Measurements from ENCODE around the gene P4HA1.

Gene P4HA1

DNA sequence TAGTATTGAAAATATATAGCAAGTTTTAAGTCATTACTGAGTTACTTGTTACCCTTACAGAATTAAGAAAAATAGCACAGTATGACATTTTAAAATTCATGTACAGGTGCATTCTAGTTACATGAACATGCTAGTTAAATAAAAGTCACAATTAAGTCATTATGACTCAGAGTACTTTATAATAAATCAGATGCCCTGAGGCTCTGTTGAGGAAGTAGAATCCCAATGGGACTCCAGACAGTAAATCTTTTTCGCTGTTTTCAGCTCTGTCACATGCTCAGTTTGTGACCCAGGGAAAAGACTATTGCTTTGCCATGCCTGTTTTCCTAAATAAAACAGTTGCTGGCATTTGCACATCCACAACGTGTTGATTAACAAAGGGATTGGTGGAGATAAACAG is 34.6 kb upstream of the P4HA1 start:
- CTCF ChIA-PET: interaction anchor here (1.6 kb wide), 1 partner anchor 12 kb away, joined by 3 read pairs; no protein-coding TSS in a partner anchor
- POLR2A ChIA-PET: no interaction called here
- DNase-seq (ENCODE audit: extremely low spot score): no peak
- TF ChIP-seq, protein P1, sequence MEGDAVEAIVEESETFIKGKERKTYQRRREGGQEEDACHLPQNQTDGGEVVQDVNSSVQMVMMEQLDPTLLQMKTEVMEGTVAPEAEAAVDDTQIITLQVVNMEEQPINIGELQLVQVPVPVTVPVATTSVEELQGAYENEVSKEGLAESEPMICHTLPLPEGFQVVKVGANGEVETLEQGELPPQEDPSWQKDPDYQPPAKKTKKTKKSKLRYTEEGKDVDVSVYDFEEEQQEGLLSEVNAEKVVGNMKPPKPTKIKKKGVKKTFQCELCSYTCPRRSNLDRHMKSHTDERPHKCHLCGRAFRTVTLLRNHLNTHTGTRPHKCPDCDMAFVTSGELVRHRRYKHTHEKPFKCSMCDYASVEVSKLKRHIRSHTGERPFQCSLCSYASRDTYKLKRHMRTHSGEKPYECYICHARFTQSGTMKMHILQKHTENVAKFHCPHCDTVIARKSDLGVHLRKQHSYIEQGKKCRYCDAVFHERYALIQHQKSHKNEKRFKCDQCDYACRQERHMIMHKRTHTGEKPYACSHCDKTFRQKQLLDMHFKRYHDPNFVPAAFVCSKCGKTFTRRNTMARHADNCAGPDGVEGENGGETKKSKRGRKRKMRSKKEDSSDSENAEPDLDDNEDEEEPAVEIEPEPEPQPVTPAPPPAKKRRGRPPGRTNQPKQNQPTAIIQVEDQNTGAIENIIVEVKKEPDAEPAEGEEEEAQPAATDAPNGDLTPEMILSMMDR (IDR thresholded peaks at IDR 0.05; ENCODE audit: control extremely low read depth, extremely low read depth, low read depth, missing control alignments): no peak

DNA sequence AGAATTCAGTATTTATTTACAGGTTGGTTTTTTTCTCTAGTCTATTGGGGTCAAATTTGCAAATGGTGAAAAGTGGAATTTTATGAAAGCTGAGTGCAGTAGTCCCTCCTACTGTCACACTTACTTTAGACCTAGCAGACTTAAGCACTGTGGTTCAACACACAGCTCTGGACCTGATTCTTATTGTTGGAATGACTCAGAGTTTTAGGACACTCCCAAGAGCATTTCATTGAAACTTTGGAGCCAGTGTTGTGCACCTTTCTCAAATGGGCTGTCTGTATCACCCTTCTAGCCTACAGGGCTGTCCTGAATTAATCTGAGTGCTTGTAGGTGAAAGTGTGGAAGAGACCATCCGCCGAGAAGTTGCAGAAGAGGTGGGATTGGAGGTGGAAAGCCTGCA is 29.7 kb upstream of the P4HA1 start:
- CTCF ChIA-PET: interaction anchor here (1.1 to 2.1 kb wide), 3 partner anchors 9 to 30 kb away, joined by 4 to 6 read pairs (median 5); partner anchors contain the start of gene P4HA1
- POLR2A ChIA-PET: no interaction called here
- no peak for DNase-seq (ENCODE audit: extremely low spot score)
- TF ChIP-seq, protein P1 (IDR thresholded peaks at IDR 0.05; ENCODE audit: control extremely low read depth, extremely low read depth, low read depth, missing control alignments): no peak

DNA sequence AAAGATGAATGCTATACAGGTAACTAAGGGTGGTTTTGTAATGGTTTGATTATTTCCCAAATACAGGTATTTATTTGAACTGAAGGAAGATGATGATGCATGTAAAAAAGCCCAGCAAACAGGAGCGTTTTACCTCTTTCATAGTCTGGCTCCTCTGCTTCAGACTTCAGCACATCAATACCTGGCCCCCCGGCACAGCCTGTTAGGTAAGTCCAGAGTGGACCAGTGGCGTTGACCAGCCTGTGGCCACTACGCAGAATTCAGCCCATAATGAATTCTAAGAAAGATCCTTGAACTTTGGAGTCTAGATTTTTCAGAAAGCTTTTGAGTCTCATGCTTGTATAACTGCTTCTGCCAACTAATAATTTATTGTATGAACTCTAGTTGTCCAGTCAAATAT is 23.3 kb upstream of the P4HA1 start:
- ChIA-PET CTCF (no interaction called here), POLR2A (no interaction called here)
- no peak for DNase-seq (ENCODE audit: extremely low spot score)
- TF ChIP-seq, protein P1 (IDR thresholded peaks at IDR 0.05; ENCODE audit: control extremely low read depth, extremely low read depth, low read depth, missing control alignments): no peak

DNA sequence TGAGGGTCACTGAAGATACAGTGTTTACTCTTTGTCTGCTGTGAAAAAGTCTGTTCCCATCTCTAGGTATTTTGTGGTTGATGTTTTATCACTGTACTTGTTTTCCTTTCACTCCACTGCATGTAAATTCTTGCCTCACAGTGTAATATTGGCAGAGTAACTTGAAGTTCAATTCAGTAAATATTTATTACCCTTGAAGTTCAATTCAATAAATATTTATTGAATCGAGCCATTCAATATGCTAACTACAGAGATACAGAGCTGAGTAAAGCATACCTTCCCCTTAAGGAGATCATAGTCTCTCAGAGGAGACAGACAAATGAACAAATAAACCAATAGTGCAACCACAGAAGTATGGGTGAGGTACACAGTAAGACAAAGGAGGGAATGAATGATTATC is 22.8 kb upstream of the P4HA1 start:
- DNase-seq (ENCODE audit: extremely low spot score): no peak
- CTCF ChIA-PET: interaction anchor here (1.9 kb wide), 1 partner anchor 23 kb away, joined by 7 read pairs; the partner anchor contains the start of gene P4HA1
- POLR2A ChIA-PET: no interaction called here
- TF ChIP-seq, protein P1 (IDR thresholded peaks at IDR 0.05; ENCODE audit: control extremely low read depth, extremely low read depth, low read depth, missing control alignments): no peak

DNA sequence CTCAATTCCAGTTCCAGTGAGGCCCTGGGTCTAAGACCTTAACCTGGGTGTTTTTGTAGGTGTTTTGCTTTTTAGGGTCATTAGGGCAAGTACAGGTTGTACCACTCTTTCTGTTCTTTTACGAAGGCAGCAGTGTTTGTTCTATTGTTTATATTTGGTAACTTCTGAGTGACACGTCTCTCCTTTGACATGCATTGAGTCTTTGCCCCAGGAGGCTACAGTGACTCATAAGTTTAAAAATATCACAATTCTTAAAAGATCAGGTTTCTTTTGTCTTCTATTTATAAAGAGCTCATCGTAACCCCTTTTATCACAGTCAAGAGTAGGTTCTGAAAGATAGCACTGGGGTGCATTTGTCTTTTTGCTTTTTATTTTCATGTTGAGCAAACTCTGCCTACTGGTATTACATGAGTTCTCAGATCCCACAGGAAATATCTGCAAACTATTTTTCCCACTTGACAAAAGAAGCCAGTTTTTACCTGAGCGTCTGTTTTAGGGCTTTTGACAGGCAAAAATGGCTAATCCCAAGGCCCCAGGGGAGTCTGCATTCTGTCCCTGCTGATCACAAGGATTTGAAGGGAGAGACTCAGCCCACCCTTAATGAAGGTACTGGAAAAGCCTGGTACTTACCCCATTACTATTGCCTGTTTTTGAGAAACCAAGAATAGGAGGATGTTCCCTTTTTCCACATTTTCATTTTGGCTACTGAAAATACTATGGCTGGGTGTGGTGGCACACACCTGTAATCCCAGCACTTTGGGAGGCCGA is 21.5 kb upstream of the P4HA1 start:
- ChIA-PET CTCF (interaction anchor here (1.2 to 1.9 kb wide), 2 partner anchors 22 to 38 kb away, joined by 3 to 7 read pairs; partner anchors contain the start of gene P4HA1), POLR2A (interaction anchor here (0.8 to 1.6 kb wide), 3 partner anchors 22 to 378 kb away, joined by 3 to 10 read pairs (median 6); partner anchors contain the start of gene P4HA1)
- TF ChIP-seq, protein P1 (IDR thresholded peaks at IDR 0.05; ENCODE audit: control extremely low read depth, extremely low read depth, low read depth, missing control alignments): no peak
- peak; percentile 71 for DNase-seq (ENCODE audit: extremely low spot score)

DNA sequence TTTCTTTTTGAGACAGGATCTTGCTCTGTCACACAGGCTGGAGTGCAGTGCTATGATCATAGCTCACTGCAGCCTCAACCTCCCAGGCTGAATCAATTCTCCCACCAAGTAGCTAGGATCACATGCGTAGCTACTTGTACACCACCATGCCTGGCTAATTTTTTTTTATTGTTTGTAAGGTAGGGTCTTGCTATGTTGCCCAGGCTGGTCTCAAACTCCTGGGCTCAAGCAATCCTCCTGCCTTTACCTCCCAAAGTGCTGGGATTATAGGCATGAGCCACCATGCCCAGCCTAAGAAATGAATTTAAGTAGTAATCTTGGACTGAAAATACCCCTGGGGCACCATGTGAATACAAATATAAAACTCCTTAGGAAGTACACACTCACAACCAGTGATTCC is 19.4 kb upstream of the P4HA1 start:
- DNase-seq (ENCODE audit: extremely low spot score): no peak
- TF ChIP-seq, protein P1 (IDR thresholded peaks at IDR 0.05; ENCODE audit: control extremely low read depth, extremely low read depth, low read depth, missing control alignments): no peak
- ChIA-PET CTCF (interaction anchor here (1.4 to 3.3 kb wide), 2 partner anchors 9 to 53 kb away, joined by 3 to 16 read pairs; no protein-coding TSS in a partner anchor), POLR2A (interaction anchor here (0.5 kb wide), 1 partner anchor 20 kb away, joined by 3 read pairs; no protein-coding TSS in a partner anchor)
